Activated naive CD8-positive, alpha-beta T cell treated with anti-CD3 and anti-CD28 coated beads, Interleukin-2, amount 50 U/mL, for 24 hours (primary cell): Measurements from ENCODE around the gene EPHA8.

Experiments
- ATAC-seq: fragments of 150-1000 bp; cut with Tn5 transposase; one replicate; pipeline ENCODE4 v1.10.0; 2021
- DNase-seq: peaks from one replicate; pipeline ENCODE4 v3.0.0; 2021
- H3K27ac Mint-ChIP-seq: one replicate; pipeline ENCODE4 v1.8.0; 2021; ENCODE audit warnings: mild to moderate bottlenecking, mixed read lengths
- H3K27me3 Mint-ChIP-seq: one replicate; pipeline ENCODE4 v1.8.0; 2021; ENCODE audit warnings: mixed read lengths
- H3K36me3 Mint-ChIP-seq: one replicate; pipeline ENCODE4 v1.8.0; 2021; ENCODE audit warnings: low read depth, mixed read lengths
- H3K4me1 Mint-ChIP-seq: one replicate; pipeline ENCODE4 v1.8.0; 2021; ENCODE audit warnings: mixed read lengths
- H3K4me3 Mint-ChIP-seq: one replicate; pipeline ENCODE4 v1.8.0; 2021; ENCODE audit warnings: mild to moderate bottlenecking, moderate library complexity, mixed read lengths
- H3K9me3 Mint-ChIP-seq: one replicate; pipeline ENCODE4 v1.8.0; 2021; ENCODE audit warnings: mixed read lengths

EPHA8 gene

GRCh38 chr1:22562584-22563583, at the start of gene EPHA8:
TSS of gene EPHA8 (plus strand) at chr1:22563489. CDS start at chr1:22563636, 147 bp downstream.
- Mint-ChIP-seq H3K4me3 (no peak within 1 kb of the TSS), H3K4me1 (peaks cover 3% of the 10 kb centered on the region), H3K27me3 (peaks cover 47% of the 10 kb centered on the region), H3K9me3 (no peaks in the 10 kb centered on the region), H3K27ac (no peak within 1 kb of the TSS), H3K36me3 (no peaks in the 10 kb centered on the region)
- no peak for ATAC-seq
- DNase-seq: no peak

GRCh38 chr1:22516906-22517571, 46.2 kb upstream of the EPHA8 start:
- H3K27ac Mint-ChIP-seq: no peak overlapping the region
- ATAC-seq: no peak
- no peaks in the 10 kb centered on the region for H3K27me3 Mint-ChIP-seq
- H3K9me3 Mint-ChIP-seq: no peaks in the 10 kb centered on the region
- DNase-seq: no peak
- no peaks in the 10 kb centered on the region for H3K4me1 Mint-ChIP-seq
- peaks cover 43% of the 10 kb centered on the region for H3K36me3 Mint-ChIP-seq
- H3K4me3 Mint-ChIP-seq: no peak overlapping the region

GRCh38 chr1:22517956-22518355, 45.3 kb upstream of the EPHA8 start:
- DNase-seq (no peak), ATAC-seq (no peak)
- no peak overlapping the region for H3K4me3 Mint-ChIP-seq
- H3K27ac Mint-ChIP-seq: no peak overlapping the region
- no peaks in the 10 kb centered on the region for H3K27me3 Mint-ChIP-seq
- H3K36me3 Mint-ChIP-seq: peaks cover 46% of the 10 kb centered on the region
- H3K9me3 Mint-ChIP-seq: no peaks in the 10 kb centered on the region
- no peaks in the 10 kb centered on the region for H3K4me1 Mint-ChIP-seq

GRCh38 chr1:22518379-22518778, 44.9 kb upstream of the EPHA8 start:
- Mint-ChIP-seq H3K27ac (no peak overlapping the region), H3K4me1 (no peaks in the 10 kb centered on the region), H3K4me3 (no peak overlapping the region), H3K36me3 (peaks cover 47% of the 10 kb centered on the region), H3K9me3 (no peaks in the 10 kb centered on the region), H3K27me3 (no peaks in the 10 kb centered on the region)
- no peak for DNase-seq
- no peak for ATAC-seq

- H3K27me3 Mint-ChIP-seq: no peaks in the 10 kb centered on the region
- H3K36me3 Mint-ChIP-seq: peaks cover 46% of the 10 kb centered on the region
Observed at GRCh38 chr1:22520871-22521270, 42.4 kb upstream of the EPHA8 start.

GRCh38 chr1:22521692-22522091, 41.6 kb upstream of the EPHA8 start:
- Mint-ChIP-seq H3K4me1 (no peaks in the 10 kb centered on the region), H3K27me3 (no peaks in the 10 kb centered on the region), H3K36me3 (peaks cover 45% of the 10 kb centered on the region), H3K9me3 (no peaks in the 10 kb centered on the region), H3K4me3 (no peak overlapping the region), H3K27ac (no peak overlapping the region)
- ATAC-seq (no peak), DNase-seq (no peak)

More at GRCh38 chr1:22520871-22521270, 42.4 kb upstream of the EPHA8 start:
- ATAC-seq (no peak), DNase-seq (no peak)
- H3K4me1 Mint-ChIP-seq: no peaks in the 10 kb centered on the region
- H3K9me3 Mint-ChIP-seq: no peaks in the 10 kb centered on the region
- H3K4me3 Mint-ChIP-seq: no peak overlapping the region
- H3K27ac Mint-ChIP-seq: no peak overlapping the region

- no peaks in the 10 kb centered on the region for H3K9me3 Mint-ChIP-seq
Observed at GRCh38 chr1:22522221-22522743, 41.0 kb upstream of the EPHA8 start.

GRCh38 chr1:22524481-22524880, 38.8 kb upstream of the EPHA8 start:
- DNase-seq (no peak), ATAC-seq (no peak)
- H3K27me3 Mint-ChIP-seq: no peaks in the 10 kb centered on the region
- H3K4me1 Mint-ChIP-seq: no peaks in the 10 kb centered on the region
- H3K27ac Mint-ChIP-seq: no peak overlapping the region
- no peak overlapping the region for H3K4me3 Mint-ChIP-seq
- H3K36me3 Mint-ChIP-seq: peaks cover 39% of the 10 kb centered on the region
- no peaks in the 10 kb centered on the region for H3K9me3 Mint-ChIP-seq

More at GRCh38 chr1:22522221-22522743, 41.0 kb upstream of the EPHA8 start:
- no peak for ATAC-seq
- Mint-ChIP-seq H3K4me3 (no peak overlapping the region), H3K27me3 (no peaks in the 10 kb centered on the region), H3K36me3 (peaks cover 45% of the 10 kb centered on the region), H3K4me1 (no peaks in the 10 kb centered on the region), H3K27ac (no peak overlapping the region)
- no peak for DNase-seq

GRCh38 chr1:22525211-22525610, 38.1 kb upstream of the EPHA8 start:
- DNase-seq (no peak), ATAC-seq (no peak)
- Mint-ChIP-seq H3K27ac (no peak overlapping the region), H3K9me3 (no peaks in the 10 kb centered on the region), H3K4me3 (no peak overlapping the region), H3K27me3 (no peaks in the 10 kb centered on the region), H3K36me3 (peaks cover 36% of the 10 kb centered on the region), H3K4me1 (no peaks in the 10 kb centered on the region)

GRCh38 chr1:22525646-22526045, 37.6 kb upstream of the EPHA8 start:
- H3K36me3 Mint-ChIP-seq: peaks cover 35% of the 10 kb centered on the region
- H3K27me3 Mint-ChIP-seq: no peaks in the 10 kb centered on the region
- no peak overlapping the region for H3K27ac Mint-ChIP-seq
- H3K9me3 Mint-ChIP-seq: no peaks in the 10 kb centered on the region
- DNase-seq (no peak), ATAC-seq (no peak)
- H3K4me1 Mint-ChIP-seq: no peaks in the 10 kb centered on the region
- no peak overlapping the region for H3K4me3 Mint-ChIP-seq

GRCh38 chr1:22526098-22526497, 37.2 kb upstream of the EPHA8 start:
- H3K36me3 Mint-ChIP-seq: peaks cover 35% of the 10 kb centered on the region
- H3K9me3 Mint-ChIP-seq: no peaks in the 10 kb centered on the region
- no peak for ATAC-seq
- no peak overlapping the region for H3K27ac Mint-ChIP-seq
- H3K27me3 Mint-ChIP-seq: no peaks in the 10 kb centered on the region
- no peaks in the 10 kb centered on the region for H3K4me1 Mint-ChIP-seq
- no peak overlapping the region for H3K4me3 Mint-ChIP-seq
- no peak for DNase-seq

GRCh38 chr1:22526677-22527076, 36.6 kb upstream of the EPHA8 start:
- Mint-ChIP-seq H3K4me3 (no peak overlapping the region), H3K4me1 (no peaks in the 10 kb centered on the region), H3K36me3 (peaks cover 32% of the 10 kb centered on the region), H3K9me3 (no peaks in the 10 kb centered on the region), H3K27me3 (no peaks in the 10 kb centered on the region), H3K27ac (no peak overlapping the region)
- DNase-seq (no peak), ATAC-seq (no peak)

GRCh38 chr1:22527122-22527521, 36.2 kb upstream of the EPHA8 start:
- no peak for ATAC-seq
- Mint-ChIP-seq H3K9me3 (no peaks in the 10 kb centered on the region), H3K27me3 (no peaks in the 10 kb centered on the region), H3K4me3 (no peak overlapping the region), H3K27ac (no peak overlapping the region), H3K4me1 (no peaks in the 10 kb centered on the region), H3K36me3 (peaks cover 30% of the 10 kb centered on the region)
- no peak for DNase-seq

GRCh38 chr1:22527555-22528296, 35.6 kb upstream of the EPHA8 start:
- H3K36me3 Mint-ChIP-seq: peaks cover 26% of the 10 kb centered on the region
- no peaks in the 10 kb centered on the region for H3K27me3 Mint-ChIP-seq
- no peak overlapping the region for H3K27ac Mint-ChIP-seq
- DNase-seq (no peak), ATAC-seq (no peak)
- no peaks in the 10 kb centered on the region for H3K9me3 Mint-ChIP-seq
- H3K4me3 Mint-ChIP-seq: no peak overlapping the region
- H3K4me1 Mint-ChIP-seq: no peaks in the 10 kb centered on the region
